NCI-H1092 (cell line): Measurements from ENCODE around the gene NTN3.
"Not testable (repeated sequence)": the region's sequence is repeated elsewhere in the genome, so short reads cannot be mapped to it uniquely, and the experiment has no call there.

Source experiments
- DNase-seq: peaks from one replicate; lab custom pipeline; 2025; lab: John Stamatoyannopoulos, UW

NTN3 gene

DNA sequence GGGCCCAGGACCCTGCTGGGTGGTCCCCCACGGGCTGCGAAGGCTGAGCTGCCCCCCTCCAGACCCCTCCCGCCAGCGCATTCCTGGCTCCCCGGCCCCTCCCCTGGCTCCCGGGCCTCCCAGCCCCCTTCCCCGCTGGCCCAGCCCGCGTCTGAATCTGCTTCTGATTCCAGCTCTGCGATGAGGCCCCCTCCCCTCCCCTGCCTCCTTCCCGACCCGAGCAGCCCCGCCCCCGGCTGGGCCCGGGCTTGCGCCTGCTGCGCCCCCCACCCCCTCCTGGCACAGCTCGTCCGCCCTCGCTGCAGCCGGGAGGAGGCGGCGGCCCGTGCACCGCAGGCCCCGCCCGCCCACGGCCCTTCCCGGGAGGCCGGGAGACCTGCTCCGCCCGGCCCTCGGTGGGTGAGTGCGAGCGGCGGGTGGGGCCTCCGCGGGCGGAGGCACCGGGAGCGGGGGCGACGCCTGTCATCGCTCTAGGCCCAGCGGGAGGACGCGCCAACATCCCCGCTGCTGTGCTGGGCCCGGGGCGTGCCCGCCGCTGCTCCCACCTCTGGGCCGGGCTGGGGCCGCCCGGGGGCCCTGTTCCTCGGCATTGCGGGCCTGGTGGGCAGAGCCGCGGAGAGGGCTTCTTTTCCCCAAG is at the start of gene NTN3:
TSS of gene NTN3 (plus strand) at position 282 of the 637 bp plus-strand sequence. CDS start 405 bp downstream, outside the sequence.
- peak; percentile 78 for DNase-seq

GRCh38 chr16:2422123-2422867 is 48.8 kb upstream of the NTN3 start:
- no peak for DNase-seq

GRCh38 chr16:2424061-2425007 is 46.8 kb upstream of the NTN3 start:
- DNase-seq = no peak

DNA sequence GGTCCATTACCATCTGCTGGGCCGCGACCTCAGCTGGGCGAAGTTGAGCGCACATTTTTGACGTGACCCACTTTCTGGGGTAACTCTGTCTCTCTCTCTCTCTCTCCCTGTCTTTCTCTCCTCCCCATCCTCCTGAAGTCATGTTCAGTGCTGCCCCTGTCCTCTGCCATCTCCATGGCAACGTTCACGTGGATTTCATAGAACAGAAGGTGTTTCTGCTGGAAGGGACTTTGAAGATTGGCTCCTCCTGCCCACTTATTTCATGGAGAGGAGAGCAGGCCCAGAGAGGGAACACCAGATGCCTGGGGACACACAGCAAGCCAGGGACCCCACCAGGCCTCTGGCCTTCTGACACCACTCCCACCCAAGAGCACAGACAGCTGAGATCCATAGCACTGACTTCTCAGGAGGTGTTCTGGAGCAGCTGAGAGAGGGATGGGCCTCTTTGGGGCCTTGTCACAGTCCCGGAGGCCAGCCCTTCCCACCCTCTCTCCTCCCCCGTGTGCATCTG is 46.0 kb upstream of the NTN3 start:
- no peak for DNase-seq

- no peak for DNase-seq
These were observed 45.2 kb upstream of the NTN3 start for GRCh38 chr16:2425825-2426430.

DNA sequence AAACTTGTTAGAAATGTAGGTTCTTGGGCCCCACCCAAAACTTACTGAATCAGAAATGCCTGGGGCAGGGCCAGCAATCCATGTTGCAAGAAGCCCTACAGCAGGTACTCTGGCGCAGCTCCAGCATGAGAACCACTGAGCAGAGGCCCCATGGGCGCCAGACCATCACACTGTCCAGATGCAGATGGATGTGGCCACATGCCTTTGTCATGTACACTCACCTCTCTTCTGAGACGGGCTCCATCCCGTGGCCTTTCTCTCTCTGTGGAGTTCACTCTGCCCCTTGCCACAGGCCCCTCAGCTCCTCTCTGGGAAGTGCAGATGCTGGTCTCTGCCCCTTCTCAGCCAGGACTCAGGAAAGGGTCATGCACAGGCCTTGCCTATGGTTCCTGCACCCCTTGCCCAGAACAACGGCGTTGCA is 44.1 kb upstream of the NTN3 start:
- no peak for DNase-seq

DNA sequence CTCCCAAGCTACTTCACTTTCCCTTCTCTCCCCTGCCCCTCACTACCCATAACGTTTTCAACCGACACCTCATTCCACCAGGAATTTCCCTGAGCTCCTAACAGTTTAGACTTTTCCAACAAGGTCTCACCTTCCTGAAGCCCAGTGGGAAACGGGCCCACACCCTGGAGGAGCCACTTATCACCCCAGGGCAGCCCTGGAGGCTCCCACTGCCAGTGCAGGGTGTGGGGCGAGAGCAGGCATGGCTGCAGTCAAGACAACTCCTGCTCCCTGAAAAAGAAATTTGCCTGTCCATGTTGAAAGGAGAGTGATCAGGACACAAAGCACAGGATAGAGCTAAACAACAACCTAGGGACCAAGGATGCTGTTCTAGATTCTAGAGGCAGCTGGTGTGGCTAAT is 43.6 kb upstream of the NTN3 start:
- no peak for DNase-seq

- DNase-seq = no peak
These were observed 42.9 kb upstream of the NTN3 start for GRCh38 chr16:2428051-2428783.

- no peak for DNase-seq
These were observed 42.4 kb upstream of the NTN3 start for GRCh38 chr16:2428784-2429033.

DNA sequence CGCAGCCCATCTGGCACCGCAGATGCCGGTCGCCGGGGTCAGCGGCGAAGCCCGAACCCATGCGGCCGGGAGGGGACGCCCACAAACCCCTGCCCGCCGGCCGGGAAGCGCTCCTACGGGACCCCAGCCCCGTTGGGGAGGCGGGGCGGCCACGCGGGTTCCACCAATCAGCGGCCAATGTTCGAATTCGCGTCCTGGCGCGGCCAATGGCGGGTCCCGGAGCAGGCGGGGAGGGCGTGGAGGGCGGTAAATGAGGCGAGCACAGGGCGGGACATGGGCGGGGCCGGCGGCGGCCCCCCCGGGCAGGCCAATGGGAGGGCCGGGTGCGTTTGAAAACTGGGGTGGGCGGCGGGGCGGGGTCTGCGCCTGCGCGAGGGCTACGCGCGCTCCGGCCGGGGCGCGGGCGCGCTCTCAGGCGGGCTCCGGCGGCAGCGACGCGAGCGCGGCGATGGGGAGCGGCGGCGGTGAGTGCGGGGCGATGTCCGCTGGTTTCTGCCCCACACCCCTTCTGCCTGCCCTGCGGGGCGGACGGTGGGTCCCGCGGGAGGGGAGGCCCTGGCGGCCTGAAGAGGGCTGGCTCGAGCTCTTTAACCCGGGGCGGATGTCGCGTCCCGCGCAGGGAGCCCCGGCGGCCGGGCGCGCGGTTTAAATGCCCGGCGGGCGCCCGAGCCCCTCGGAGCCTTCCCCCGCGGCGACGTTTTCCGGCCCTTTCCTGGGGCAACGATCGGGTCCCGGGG is 41.9 kb upstream of the NTN3 start, which contains the start of gene CCNF:
TSS of gene CCNF (plus strand) at position 414 of the 737 bp plus-strand sequence. CDS start at position 449, 35 bp downstream.
- DNase-seq = peak; percentile 94

GRCh38 chr16:2429771-2430663 is 41.1 kb upstream of the NTN3 start:
- DNase-seq = no peak

DNA sequence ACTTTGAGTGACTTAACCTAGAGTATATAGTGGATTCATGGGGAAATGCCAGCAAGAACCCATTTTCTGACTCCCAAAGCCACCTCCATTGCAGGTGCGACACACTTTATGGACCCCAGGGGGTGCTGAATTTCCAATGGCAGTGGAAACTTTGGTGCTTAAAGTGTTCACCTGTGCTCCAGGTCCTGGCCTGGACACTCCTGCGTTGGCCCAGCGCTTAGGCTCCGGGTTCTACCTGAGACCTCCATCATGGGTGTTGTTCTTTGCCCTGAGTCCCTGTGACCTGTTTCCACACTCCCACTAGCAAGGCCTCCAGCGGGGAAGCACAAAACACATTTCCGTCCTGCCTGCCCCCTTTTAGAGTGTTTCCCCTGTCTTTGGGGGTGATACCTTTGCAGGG is 38.8 kb upstream of the NTN3 start:
- DNase-seq = no peak

- no peak for DNase-seq
These were observed 38.1 kb upstream of the NTN3 start for GRCh38 chr16:2432801-2433505.

DNA sequence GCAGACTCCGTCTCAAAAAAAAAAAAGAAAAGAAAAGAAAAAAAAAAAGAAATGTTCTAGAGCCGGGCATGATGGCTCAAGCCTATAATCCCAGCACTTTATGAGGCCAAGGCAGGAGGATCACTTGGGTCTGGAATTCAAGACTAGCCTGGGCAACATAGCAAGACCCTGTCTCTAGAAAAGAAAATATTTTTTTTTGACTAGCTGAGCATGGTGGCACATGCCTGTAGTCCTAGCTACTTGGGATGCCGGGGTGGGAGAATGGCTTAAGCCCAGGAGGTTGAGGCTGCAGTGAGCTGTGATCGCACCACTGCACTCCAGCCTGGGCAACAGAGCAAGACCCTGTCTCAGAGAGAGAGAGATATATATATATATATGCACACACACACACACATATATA is 35.9 kb upstream of the NTN3 start:
- not testable (repeated sequence) for DNase-seq

- no peak for DNase-seq
These were observed 35.0 kb upstream of the NTN3 start for GRCh38 chr16:2436110-2436509.

- DNase-seq = no peak
These were observed 33.9 kb upstream of the NTN3 start for GRCh38 chr16:2437032-2437790.

- DNase-seq = no peak
These were observed 33.0 kb upstream of the NTN3 start for GRCh38 chr16:2438121-2438520.

DNA sequence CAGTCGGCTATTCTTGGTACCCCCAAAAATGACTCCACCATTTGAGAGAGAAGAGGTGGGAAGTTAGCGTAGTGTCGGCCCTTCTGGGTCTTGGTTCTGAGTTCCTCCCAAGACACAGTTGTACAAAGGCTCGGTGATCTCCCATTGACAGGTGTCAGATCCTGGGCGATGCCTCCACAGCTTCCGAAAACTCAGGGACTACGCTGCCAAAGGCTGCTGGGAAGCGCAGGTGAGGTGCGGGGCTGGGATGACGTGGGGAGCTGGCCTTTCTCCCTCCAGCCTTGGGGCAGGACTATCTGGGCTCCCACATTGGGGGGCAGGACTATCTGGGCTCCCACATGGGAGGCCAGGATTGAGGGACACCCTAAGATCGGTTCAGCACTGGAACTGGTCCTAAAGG is 31.5 kb upstream of the NTN3 start:
- DNase-seq = no peak
